ENCODE results near the gene ALKAL2. TPM values are rescaled to one million over a fixed set of nuclear protein-coding genes. Genes with fewer than 3 reads are reported as not detected.

ALKAL2 gene
- total RNA-seq, 2 donors from 2014 or later: 0.44 to 0.53 TPM

- Mint-ChIP-seq H3K9me3 (no peaks in the 10 kb centered on the region), H3K27ac (no peak overlapping the region), H3K4me3 (no peak overlapping the region), H3K36me3 (ENCODE audit: low read depth) (peaks cover 52% of the 10 kb centered on the region), H3K27me3 (ENCODE audit: insufficient read depth) (no peaks in the 10 kb centered on the region), H3K4me1 (peaks cover 13% of the 10 kb centered on the region)
- TF ChIP-seq CTCF (conservative IDR thresholded peaks at IDR 0.05): no peak
- DNase-seq: no peak
- H3K9ac ChIP-seq (ENCODE audit: extremely low read depth, low read length, poor library complexity, severe bottlenecking): no peak overlapping the region
- H3K27me3 ChIP-seq (ENCODE audit: control insufficient read depth, insufficient read depth, low read length, poor library complexity, severe bottlenecking): no peaks in the 10 kb centered on the region
- H3K36me3 ChIP-seq (ENCODE audit: control insufficient read depth, insufficient read depth, low read length): peaks cover 65% of the 10 kb centered on the region
- WGBS, 2 experiments (ENCODE audit: insufficient coverage in 1 of 2, insufficient read length in 1 of 2): 81% methylated on average over 4 of the region's 4 CpGs; no CpG with 5 or more reads in 1 of the 2 experiments
- no peak overlapping the region for H3K4me3 ChIP-seq (ENCODE audit: low read length)
- H3K27ac ChIP-seq (ENCODE audit: low read depth, low read length): no peak overlapping the region
- H3K4me1 ChIP-seq (ENCODE audit: control insufficient read depth, insufficient read depth, low read length): no peaks in the 10 kb centered on the region
- H3K9me3 ChIP-seq (ENCODE audit: control insufficient read depth, low read length): no peaks in the 10 kb centered on the region
Measured at GRCh38 chr2:279366-279765, 8.5 kb downstream of the ALKAL2 start.

- H3K9ac ChIP-seq (ENCODE audit: extremely low read depth, low read length, poor library complexity, severe bottlenecking): no peak overlapping the region
- no peaks in the 10 kb centered on the region for H3K27me3 ChIP-seq (ENCODE audit: control insufficient read depth, insufficient read depth, low read length, poor library complexity, severe bottlenecking)
- H3K4me1 Mint-ChIP-seq: peaks cover 8% of the 10 kb centered on the region
- H3K27ac ChIP-seq (ENCODE audit: low read depth, low read length): no peak overlapping the region
- 89 to 100% methylated on average over 2 to 4 of the region's 4 CpGs for WGBS, 2 experiments (ENCODE audit: insufficient coverage in 1 of 2, insufficient read length in 1 of 2)
- DNase-seq: no peak
- H3K9me3 ChIP-seq (ENCODE audit: control insufficient read depth, low read length): no peaks in the 10 kb centered on the region
- no peaks in the 10 kb centered on the region for H3K4me1 ChIP-seq (ENCODE audit: control insufficient read depth, insufficient read depth, low read length)
- H3K4me3 Mint-ChIP-seq: no peak overlapping the region
- no peak overlapping the region for H3K27ac Mint-ChIP-seq
- no peak overlapping the region for H3K4me3 ChIP-seq (ENCODE audit: low read length)
- H3K27me3 Mint-ChIP-seq (ENCODE audit: insufficient read depth): no peaks in the 10 kb centered on the region
- H3K9me3 Mint-ChIP-seq: no peaks in the 10 kb centered on the region
- no peak for TF ChIP-seq CTCF (conservative IDR thresholded peaks at IDR 0.05)
- peaks cover 54% of the 10 kb centered on the region for H3K36me3 Mint-ChIP-seq (ENCODE audit: low read depth)
- peaks cover 69% of the 10 kb centered on the region for H3K36me3 ChIP-seq (ENCODE audit: control insufficient read depth, insufficient read depth, low read length)
Measured at GRCh38 chr2:278927-279320, 9.0 kb downstream of the ALKAL2 start.

- Mint-ChIP-seq H3K9me3 (no peaks in the 10 kb centered on the region), H3K27me3 (ENCODE audit: insufficient read depth) (no peaks in the 10 kb centered on the region), H3K4me3 (no peak overlapping the region), H3K36me3 (ENCODE audit: low read depth) (peaks cover 54% of the 10 kb centered on the region), H3K4me1 (peaks cover 3% of the 10 kb centered on the region), H3K27ac (no peak overlapping the region)
- Histone ChIP-seq H3K27me3 (ENCODE audit: control insufficient read depth, insufficient read depth, low read length, poor library complexity, severe bottlenecking) (no peaks in the 10 kb centered on the region), H3K4me3 (ENCODE audit: low read length) (no peak overlapping the region), H3K36me3 (ENCODE audit: control insufficient read depth, insufficient read depth, low read length) (peaks cover 74% of the 10 kb centered on the region), H3K27ac (ENCODE audit: low read depth, low read length) (no peak overlapping the region), H3K4me1 (ENCODE audit: control insufficient read depth, insufficient read depth, low read length) (no peaks in the 10 kb centered on the region), H3K9ac (ENCODE audit: extremely low read depth, low read length, poor library complexity, severe bottlenecking) (no peak overlapping the region), H3K9me3 (ENCODE audit: control insufficient read depth, low read length) (no peaks in the 10 kb centered on the region)
- no peak for DNase-seq
- no peak for TF ChIP-seq CTCF (conservative IDR thresholded peaks at IDR 0.05)
- 92 to 100% methylated on average over 2 of the region's 2 CpGs for WGBS, 2 experiments (ENCODE audit: insufficient coverage in 1 of 2, insufficient read length in 1 of 2)
Measured at GRCh38 chr2:278312-278926, 9.5 kb downstream of the ALKAL2 start.

Data from endodermal cell (in vitro differentiated cells).